Neutrophil (primary cell): Measurements from ENCODE around the gene PPP6R2.

Experiments
- H3K27ac ChIP-seq: fragments of 200-600 bp; sonication (generic); 2 replicates; pipeline ENCODE4 v1.5.1; 2016; ENCODE audit warnings: mild to moderate bottlenecking, moderate library complexity
- H3K27me3 ChIP-seq: fragments of 200-600 bp; sonication (generic); 2 replicates; pipeline ENCODE4 v1.6.0; 2016; ENCODE audit warnings: mild to moderate bottlenecking
- H3K36me3 ChIP-seq: fragments of 200-600 bp; sonication (generic); 2 replicates; pipeline ENCODE4 v1.5.1; 2017
- H3K4me1 ChIP-seq, 2 experiments: fragments of 200-600 bp in 1 of 2; sonication (generic) in 1 of 2; 1 replicate in 1 of 2; 2 replicates in 1 of 2; pipeline versions ENCODE4 v1.5.1 to v1.6.1; 2013 to 2016; ENCODE audit warnings: low read depth in 1 of 2, low read length in 1 of 2, mild to moderate bottlenecking in 1 of 2, moderate library complexity in 1 of 2; ENCODE audit not compliant: control insufficient read depth in 1 of 2, insufficient read depth in 1 of 2
- H3K4me3 ChIP-seq, 2 experiments: fragments of 200-600 bp in 1 of 2; sonication (generic) in 1 of 2; 1 replicate in 1 of 2; 2 replicates in 1 of 2; pipeline ENCODE4 v1.5.1; 2013 to 2016; ENCODE audit warnings: low read depth in 1 of 2, low read length in 1 of 2, mild to moderate bottlenecking in 1 of 2, moderate library complexity in 1 of 2
- H3K9me3 ChIP-seq: fragments of 200-600 bp; sonication (generic); 2 replicates; pipeline ENCODE4 v1.5.1; 2016
- CTCF ChIP-seq: fragments of 200-600 bp; sonication (generic); IDR thresholded peaks from 2 replicates; pipeline ENCODE4 v1.5.1; 2016; ENCODE audit warnings: antibody characterized with exemption

PPP6R2 gene

GRCh38 chr22:50489363-50490243 lies 146.5 kb downstream of the PPP6R2 start:
- H3K36me3 ChIP-seq: no peaks in the 10 kb centered on the region
- no peak for TF ChIP-seq CTCF
- H3K27me3 ChIP-seq: peaks cover 47% of the 10 kb centered on the region
- no peaks in the 10 kb centered on the region for H3K4me1 ChIP-seq
- no peak overlapping the region for H3K4me3 ChIP-seq
- H3K9me3 ChIP-seq: no peaks in the 10 kb centered on the region
- H3K27ac ChIP-seq: no peak overlapping the region

GRCh38 chr22:50490531-50491308 lies 147.6 kb downstream of the PPP6R2 start:
- H3K27me3 ChIP-seq: peaks cover 36% of the 10 kb centered on the region
- no peak overlapping the region for H3K4me3 ChIP-seq

More at GRCh38 chr22:50490531-50491308, 147.6 kb downstream of the PPP6R2 start:
- no peaks in the 10 kb centered on the region for H3K9me3 ChIP-seq
- H3K36me3 ChIP-seq: no peaks in the 10 kb centered on the region
- no peaks in the 10 kb centered on the region for H3K4me1 ChIP-seq
- H3K27ac ChIP-seq: no peak overlapping the region
- no peak for TF ChIP-seq CTCF
